Measurements from ENCODE around the gene FAIM2.
"Not testable (repeated sequence)": the region's sequence is repeated elsewhere in the genome, so short reads cannot be mapped to it uniquely, and the experiment has no call there.

Gene FAIM2

DNA sequence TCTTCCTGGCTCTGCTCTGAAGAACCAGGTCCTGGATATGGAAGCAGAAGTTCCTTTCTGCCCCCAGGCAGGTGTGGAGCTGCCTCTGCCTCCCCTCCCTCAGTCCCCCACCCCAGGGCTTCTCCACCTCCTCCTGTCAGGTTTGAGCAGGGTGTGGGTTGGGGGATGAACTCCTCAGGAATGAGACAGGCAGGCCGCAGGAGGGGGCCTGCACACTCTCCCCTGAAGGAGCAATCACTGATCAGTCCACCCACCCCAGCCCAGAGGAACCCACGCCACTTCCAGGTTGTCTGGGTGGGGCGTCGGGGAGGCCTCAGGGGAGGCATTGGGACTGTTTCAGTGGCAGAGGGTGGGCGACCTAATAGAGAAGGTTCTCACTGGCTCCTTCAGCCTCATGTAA lies 26.6 kb downstream of the FAIM2 start:
- Mint-ChIP-seq H3K9me3 (peaks cover 15% of the 10 kb centered on the region), H3K27ac (no peak overlapping the region), H3K27me3 (peaks cover 4% of the 10 kb centered on the region), H3K36me3 (no peaks in the 10 kb centered on the region), H3K4me1 (peaks cover 15% of the 10 kb centered on the region), H3K4me3 (no peak overlapping the region)
- ATAC-seq (ENCODE audit: low read depth) (no peak), DNase-seq (ENCODE audit: low spot score in 2 of 2) (no peak)

DNA sequence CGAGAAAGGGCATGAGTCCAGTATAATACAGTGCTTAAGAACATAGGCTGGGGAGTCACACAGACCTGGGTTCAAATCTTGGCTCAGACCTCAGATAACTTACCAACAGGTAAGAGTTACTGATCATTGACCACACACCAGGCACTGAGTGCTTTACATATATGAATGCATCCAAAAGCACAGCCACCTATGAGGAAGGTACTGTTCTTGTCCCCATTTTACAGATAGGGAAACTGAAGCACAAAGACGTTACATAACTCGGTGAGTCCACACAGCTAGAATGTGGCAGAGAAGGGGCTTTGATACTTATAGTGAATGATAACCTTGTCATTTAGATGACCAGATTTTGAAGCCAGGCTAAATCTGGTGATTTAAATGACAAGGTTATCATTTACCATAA lies 27.6 kb downstream of the FAIM2 start:
- Mint-ChIP-seq H3K4me1 (peaks cover 15% of the 10 kb centered on the region), H3K36me3 (no peaks in the 10 kb centered on the region), H3K9me3 (peaks cover 15% of the 10 kb centered on the region), H3K4me3 (no peak overlapping the region), H3K27me3 (peaks cover 4% of the 10 kb centered on the region), H3K27ac (no peak overlapping the region)
- no peak for DNase-seq (ENCODE audit: low spot score in 2 of 2)
- ATAC-seq (ENCODE audit: low read depth) = no peak

GRCh38 chr12:49875115-49875720 lies 28.5 kb downstream of the FAIM2 start:
- Mint-ChIP-seq H3K27me3 (peaks cover 4% of the 10 kb centered on the region), H3K4me1 (peaks cover 13% of the 10 kb centered on the region), H3K27ac (no peak overlapping the region), H3K9me3 (peaks cover 15% of the 10 kb centered on the region), H3K4me3 (no peak overlapping the region), H3K36me3 (no peaks in the 10 kb centered on the region)
- ATAC-seq (ENCODE audit: low read depth) = no peak
- no peak for DNase-seq (ENCODE audit: low spot score in 2 of 2)

- Mint-ChIP-seq H3K27ac (no peak overlapping the region), H3K4me3 (no peak overlapping the region), H3K9me3 (peaks cover 12% of the 10 kb centered on the region), H3K36me3 (no peaks in the 10 kb centered on the region), H3K27me3 (peaks cover 4% of the 10 kb centered on the region), H3K4me1 (peaks cover 13% of the 10 kb centered on the region)
- DNase-seq (ENCODE audit: low spot score in 2 of 2) (no peak), ATAC-seq (ENCODE audit: low read depth) (no peak)
These were observed 29.4 kb downstream of the FAIM2 start for GRCh38 chr12:49874142-49874897.

GRCh38 chr12:49873361-49873934 lies 30.3 kb downstream of the FAIM2 start:
- Mint-ChIP-seq H3K27me3 (peaks cover 4% of the 10 kb centered on the region), H3K27ac (no peak overlapping the region), H3K4me1 (peaks cover 7% of the 10 kb centered on the region), H3K9me3 (peaks cover 6% of the 10 kb centered on the region), H3K4me3 (no peak overlapping the region), H3K36me3 (no peaks in the 10 kb centered on the region)
- DNase-seq (ENCODE audit: low spot score in 2 of 2) (no peak), ATAC-seq (ENCODE audit: low read depth) (no peak)

DNA sequence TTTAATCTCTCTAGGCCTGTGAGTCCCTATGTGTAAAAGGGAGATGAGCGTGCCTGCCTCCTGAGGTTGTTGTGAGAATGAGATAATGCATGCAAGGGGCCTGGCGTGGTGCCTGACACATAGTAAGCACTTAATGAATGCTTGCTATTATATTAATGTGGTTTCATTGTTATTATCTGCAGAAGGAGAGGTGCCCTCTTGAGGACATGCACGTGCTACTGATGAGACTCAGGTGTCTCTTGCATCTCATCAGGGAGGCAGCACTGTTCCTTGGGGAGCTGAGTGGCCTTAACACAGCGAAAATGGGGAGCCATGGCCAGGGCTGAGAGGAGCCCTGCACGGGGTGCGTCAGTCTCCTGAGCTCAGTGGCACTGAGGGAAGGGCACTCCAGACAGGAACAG lies 30.9 kb downstream of the FAIM2 start:
- no peak overlapping the region for H3K4me3 Mint-ChIP-seq

GRCh38 chr12:49872381-49872780 lies 31.3 kb downstream of the FAIM2 start:
- no peaks in the 10 kb centered on the region for H3K9me3 Mint-ChIP-seq
- peaks cover 7% of the 10 kb centered on the region for H3K27me3 Mint-ChIP-seq
- no peak for ATAC-seq (ENCODE audit: low read depth)
- H3K4me1 Mint-ChIP-seq = peaks cover 3% of the 10 kb centered on the region
- H3K36me3 Mint-ChIP-seq = no peaks in the 10 kb centered on the region
- no peak overlapping the region for H3K27ac Mint-ChIP-seq
- no peak for DNase-seq (ENCODE audit: low spot score in 2 of 2)
- H3K4me3 Mint-ChIP-seq = no peak overlapping the region

More for the DNA sequence above, 30.9 kb downstream of the FAIM2 start:
- Mint-ChIP-seq H3K27me3 (peaks cover 4% of the 10 kb centered on the region), H3K4me1 (peaks cover 3% of the 10 kb centered on the region), H3K36me3 (no peaks in the 10 kb centered on the region), H3K27ac (no peak overlapping the region), H3K9me3 (peaks cover 2% of the 10 kb centered on the region)
- DNase-seq (ENCODE audit: low spot score in 2 of 2) (no peak), ATAC-seq (ENCODE audit: low read depth) (no peak)

GRCh38 chr12:49871811-49872251 lies 31.9 kb downstream of the FAIM2 start:
- not testable (repeated sequence) for H3K4me3 Mint-ChIP-seq; H3K9me3 Mint-ChIP-seq; DNase-seq (ENCODE audit: low spot score in 2 of 2); H3K27me3 Mint-ChIP-seq; H3K4me1 Mint-ChIP-seq; ATAC-seq (ENCODE audit: low read depth); H3K27ac Mint-ChIP-seq; H3K36me3 Mint-ChIP-seq

GRCh38 chr12:49871263-49871561 lies 32.5 kb downstream of the FAIM2 start:
- no peaks in the 10 kb centered on the region for H3K9me3 Mint-ChIP-seq
- no peak overlapping the region for H3K4me3 Mint-ChIP-seq
- H3K27ac Mint-ChIP-seq = no peak overlapping the region
- DNase-seq (ENCODE audit: low spot score in 2 of 2) (no peak), ATAC-seq (ENCODE audit: low read depth) (no peak)
- no peaks in the 10 kb centered on the region for H3K36me3 Mint-ChIP-seq
- H3K4me1 Mint-ChIP-seq = peaks cover 3% of the 10 kb centered on the region
- peaks cover 7% of the 10 kb centered on the region for H3K27me3 Mint-ChIP-seq

GRCh38 chr12:49870501-49871262 lies 33.0 kb downstream of the FAIM2 start:
- Mint-ChIP-seq H3K27ac (no peak overlapping the region), H3K4me3 (no peak overlapping the region), H3K27me3 (peaks cover 10% of the 10 kb centered on the region), H3K36me3 (no peaks in the 10 kb centered on the region), H3K4me1 (peaks cover 3% of the 10 kb centered on the region), H3K9me3 (no peaks in the 10 kb centered on the region)
- ATAC-seq (ENCODE audit: low read depth) = no peak
- DNase-seq (ENCODE audit: low spot score in 2 of 2) = no peak

GRCh38 chr12:49869816-49870500 lies 33.7 kb downstream of the FAIM2 start:
- peaks cover 12% of the 10 kb centered on the region for H3K27me3 Mint-ChIP-seq
- H3K36me3 Mint-ChIP-seq = no peaks in the 10 kb centered on the region
- peaks cover 3% of the 10 kb centered on the region for H3K4me1 Mint-ChIP-seq
- ATAC-seq (ENCODE audit: low read depth) (no peak), DNase-seq (ENCODE audit: low spot score in 2 of 2) (no peak)
- no peaks in the 10 kb centered on the region for H3K9me3 Mint-ChIP-seq
- no peak overlapping the region for H3K4me3 Mint-ChIP-seq
- no peak overlapping the region for H3K27ac Mint-ChIP-seq

- H3K4me1 Mint-ChIP-seq = peaks cover 3% of the 10 kb centered on the region
- no peak overlapping the region for H3K27ac Mint-ChIP-seq
- H3K4me3 Mint-ChIP-seq = no peak overlapping the region
- ATAC-seq (ENCODE audit: low read depth) (no peak), DNase-seq (ENCODE audit: low spot score in 2 of 2) (no peak)
- no peaks in the 10 kb centered on the region for H3K9me3 Mint-ChIP-seq
- H3K27me3 Mint-ChIP-seq = peaks cover 15% of the 10 kb centered on the region
- no peaks in the 10 kb centered on the region for H3K36me3 Mint-ChIP-seq
These were observed 34.5 kb downstream of the FAIM2 start for GRCh38 chr12:49868952-49869815.

DNA sequence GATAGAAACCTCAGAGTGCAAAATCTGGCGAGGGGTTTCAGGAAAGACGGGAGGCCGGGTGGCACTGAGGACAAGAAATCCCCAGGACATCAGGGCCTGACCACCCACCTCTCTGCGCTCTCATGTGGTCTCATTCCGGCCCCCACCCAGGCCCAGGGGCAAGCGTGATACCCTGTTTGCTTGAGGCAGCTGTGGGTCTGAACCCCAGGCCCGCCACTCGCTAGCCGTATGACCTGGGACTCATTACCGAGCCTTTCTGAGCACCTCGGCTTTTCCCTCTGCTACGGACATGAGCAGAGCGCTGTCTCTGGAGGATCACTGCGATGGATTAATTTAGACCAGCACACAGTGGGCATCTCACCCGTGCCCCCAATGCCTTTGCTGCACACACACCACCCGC lies 35.3 kb downstream of the FAIM2 start:
- no peak for DNase-seq (ENCODE audit: low spot score in 2 of 2)
- Mint-ChIP-seq H3K36me3 (no peaks in the 10 kb centered on the region), H3K27me3 (peaks cover 15% of the 10 kb centered on the region), H3K9me3 (no peaks in the 10 kb centered on the region), H3K27ac (no peak overlapping the region), H3K4me1 (peaks cover 3% of the 10 kb centered on the region), H3K4me3 (no peak overlapping the region)
- ATAC-seq (ENCODE audit: low read depth) = no peak

All from memory B cell (primary cell).